Cardiac fibroblast (primary cell): Measurements from ENCODE around the gene ZNF597.

Experiments used
- DNase-seq, 2 donors: peaks; one replicate each; pipeline versions ENCODE4 v3.0.0 to v3.0.0-alpha.2; 2010; ENCODE audit warnings: low read depth in 2 of 2
- H3K4me3 ChIP-seq, 2 donors: replicated peaks in 1 of 2; 1 replicate in 1 of 2; 2 replicates in 1 of 2; pipeline ENCODE4 v1.5.1; 2011; ENCODE audit warnings: low read depth in 2 of 2, low read length in 2 of 2, mild to moderate bottlenecking in 2 of 2, moderate library complexity in 1 of 2
- TF ChIP-seq, protein P1 (sequence below): IDR thresholded peaks from one replicate; pipeline ENCODE4 v1.5.1; 2011; ENCODE audit warnings: low read depth, mild to moderate bottlenecking, low read length, inconsistent platforms

The ZNF597 gene

DNA sequence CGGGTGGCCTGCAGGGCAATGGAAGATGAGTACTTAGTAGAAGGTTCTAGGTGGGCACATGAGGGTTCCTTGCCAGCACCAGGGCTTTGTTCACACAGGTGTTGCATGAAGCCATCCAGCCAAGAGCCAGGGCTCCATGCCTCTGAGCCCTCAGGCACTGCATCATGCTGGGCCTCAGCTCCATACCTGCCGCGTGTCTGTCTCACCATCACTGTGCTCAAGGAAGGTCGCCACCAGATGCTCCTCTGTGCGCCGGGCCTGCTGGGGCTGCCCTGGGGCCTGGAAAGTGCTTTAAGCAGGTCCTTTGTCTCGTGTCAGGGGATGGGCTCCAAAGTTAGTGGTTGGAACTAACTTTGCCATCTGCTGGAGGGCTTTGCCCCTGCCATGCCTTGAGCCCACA is 26.4 kb upstream of the ZNF597 start:
- H3K4me3 ChIP-seq: no peak overlapping the region
- no peak for DNase-seq
- TF ChIP-seq, protein P1, sequence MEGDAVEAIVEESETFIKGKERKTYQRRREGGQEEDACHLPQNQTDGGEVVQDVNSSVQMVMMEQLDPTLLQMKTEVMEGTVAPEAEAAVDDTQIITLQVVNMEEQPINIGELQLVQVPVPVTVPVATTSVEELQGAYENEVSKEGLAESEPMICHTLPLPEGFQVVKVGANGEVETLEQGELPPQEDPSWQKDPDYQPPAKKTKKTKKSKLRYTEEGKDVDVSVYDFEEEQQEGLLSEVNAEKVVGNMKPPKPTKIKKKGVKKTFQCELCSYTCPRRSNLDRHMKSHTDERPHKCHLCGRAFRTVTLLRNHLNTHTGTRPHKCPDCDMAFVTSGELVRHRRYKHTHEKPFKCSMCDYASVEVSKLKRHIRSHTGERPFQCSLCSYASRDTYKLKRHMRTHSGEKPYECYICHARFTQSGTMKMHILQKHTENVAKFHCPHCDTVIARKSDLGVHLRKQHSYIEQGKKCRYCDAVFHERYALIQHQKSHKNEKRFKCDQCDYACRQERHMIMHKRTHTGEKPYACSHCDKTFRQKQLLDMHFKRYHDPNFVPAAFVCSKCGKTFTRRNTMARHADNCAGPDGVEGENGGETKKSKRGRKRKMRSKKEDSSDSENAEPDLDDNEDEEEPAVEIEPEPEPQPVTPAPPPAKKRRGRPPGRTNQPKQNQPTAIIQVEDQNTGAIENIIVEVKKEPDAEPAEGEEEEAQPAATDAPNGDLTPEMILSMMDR: no peak

DNA sequence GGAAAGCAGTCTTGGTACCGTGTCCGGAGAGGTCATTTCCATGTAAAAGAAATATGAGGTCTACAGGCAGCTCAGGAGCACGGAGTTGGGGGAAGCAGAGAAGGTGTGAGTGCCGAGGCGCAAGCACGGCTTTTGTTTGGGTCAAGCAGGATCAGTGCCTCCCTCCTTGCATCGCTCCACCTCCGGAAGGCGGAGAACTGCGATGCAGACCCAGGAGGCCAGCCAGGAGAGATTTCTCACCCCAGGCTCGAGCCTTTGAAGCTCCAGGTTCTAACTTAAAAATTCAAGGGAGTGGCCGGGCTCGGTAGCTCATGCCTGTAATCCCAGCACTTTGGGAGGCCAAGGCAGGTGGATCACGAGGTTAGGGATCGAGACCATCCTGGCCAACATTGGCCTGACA is 25.2 kb upstream of the ZNF597 start:
- TF ChIP-seq, protein P1: no peak
- no peak for DNase-seq
- H3K4me3 ChIP-seq: no peak overlapping the region

DNA sequence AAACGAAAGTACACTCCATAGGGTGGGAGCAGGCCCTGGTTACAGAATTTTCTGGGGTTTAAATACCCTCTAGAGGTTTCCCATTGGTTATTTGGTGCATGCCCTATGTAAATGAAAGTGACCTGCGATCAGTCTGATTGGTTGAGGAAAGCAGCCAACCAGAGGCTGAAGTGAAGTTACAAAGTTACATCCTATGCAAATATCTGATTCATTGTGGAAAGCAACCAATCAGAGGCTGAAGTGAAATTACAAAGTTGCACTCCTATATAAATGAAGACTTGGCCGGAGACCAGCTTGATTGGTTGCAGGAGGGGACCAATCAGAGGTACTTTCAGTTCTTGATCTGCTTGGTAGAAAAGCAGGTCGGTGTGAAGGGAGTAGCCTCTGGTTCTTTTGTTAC is 24.6 kb upstream of the ZNF597 start:
- DNase-seq: peak in 1 of 2 donors; percentile 47
- no peak overlapping the region for H3K4me3 ChIP-seq
- TF ChIP-seq, protein P1: no peak

DNA sequence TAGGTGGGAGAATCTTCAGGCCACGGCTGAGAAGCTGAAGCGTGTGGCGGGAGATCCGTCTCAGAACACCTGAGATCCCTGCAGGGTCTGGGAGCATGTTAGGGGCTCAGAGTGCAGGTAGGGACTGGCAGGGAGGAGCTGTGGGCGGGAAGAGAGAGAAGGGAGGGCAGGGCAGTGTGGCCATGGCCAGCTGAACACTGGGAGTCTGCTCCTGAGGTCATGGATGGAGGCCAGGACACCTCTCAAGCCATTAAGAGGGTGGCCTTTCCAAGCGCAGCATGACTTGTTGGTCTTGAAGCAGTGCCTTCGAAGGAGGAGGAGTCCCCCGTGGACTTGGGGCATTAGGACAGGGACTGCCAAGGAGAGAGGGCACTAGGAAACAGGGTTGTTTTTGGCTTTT is 23.9 kb upstream of the ZNF597 start:
- H3K4me3 ChIP-seq: no peak overlapping the region
- DNase-seq: no peak

DNA sequence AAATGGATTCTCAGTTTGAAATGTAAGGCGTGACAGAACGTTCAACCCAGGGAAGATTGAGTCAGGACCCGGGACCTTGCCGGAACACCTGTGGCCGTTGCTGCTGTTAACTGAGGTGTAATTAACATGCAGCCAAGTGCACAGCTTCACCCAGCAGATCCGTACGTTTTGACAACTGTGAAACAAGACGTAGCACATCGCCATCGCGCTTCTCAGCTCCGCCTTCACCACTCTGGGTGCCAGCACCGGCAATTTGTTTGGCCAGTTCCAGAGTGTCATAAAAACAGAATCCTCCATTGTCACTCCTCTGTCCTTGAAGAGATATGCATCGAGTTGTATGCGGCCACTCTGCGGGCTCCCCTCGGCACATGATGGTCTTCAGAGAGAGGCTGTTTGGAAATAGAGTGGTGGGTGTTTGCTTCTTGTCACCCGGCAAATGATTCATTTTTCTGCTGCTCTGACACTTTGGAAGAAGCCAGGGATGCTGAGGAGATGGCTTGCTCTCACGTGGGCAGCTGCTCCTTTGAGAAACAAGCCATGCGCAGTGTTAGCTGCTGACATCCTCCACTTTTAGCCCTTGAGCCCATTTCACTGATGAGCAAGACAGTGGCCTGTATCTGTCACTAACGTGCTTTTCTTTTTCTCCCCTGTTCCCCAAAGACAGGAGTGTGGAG is 22.7 kb upstream of the ZNF597 start:
- no peak for DNase-seq
- TF ChIP-seq, protein P1: no peak
- H3K4me3 ChIP-seq: no peak overlapping the region

More for the DNA sequence above, 23.9 kb upstream of the ZNF597 start:
- TF ChIP-seq, protein P1: no peak

DNA sequence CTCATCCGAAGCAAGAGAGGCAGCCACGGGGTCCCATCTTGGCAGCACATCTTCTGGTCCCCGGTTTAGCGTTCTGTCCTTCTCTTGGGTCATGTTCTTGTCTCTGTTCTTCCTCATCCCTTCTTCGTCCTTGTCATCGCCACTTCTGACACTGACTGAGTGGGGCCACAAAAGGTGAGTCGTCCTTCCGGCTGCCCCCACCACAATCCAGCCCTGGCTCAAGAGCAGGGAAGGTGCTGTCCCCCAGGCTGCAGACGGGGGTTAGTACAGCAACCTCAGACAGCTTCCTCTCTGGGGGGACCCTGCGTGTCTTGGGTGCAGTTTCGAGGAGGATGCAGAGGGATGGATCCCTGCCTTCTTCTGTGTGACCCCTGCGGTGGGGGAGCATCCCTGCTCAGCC is 22.0 kb upstream of the ZNF597 start:
- no peak overlapping the region for H3K4me3 ChIP-seq
- no peak for DNase-seq
- TF ChIP-seq, protein P1: no peak

DNA sequence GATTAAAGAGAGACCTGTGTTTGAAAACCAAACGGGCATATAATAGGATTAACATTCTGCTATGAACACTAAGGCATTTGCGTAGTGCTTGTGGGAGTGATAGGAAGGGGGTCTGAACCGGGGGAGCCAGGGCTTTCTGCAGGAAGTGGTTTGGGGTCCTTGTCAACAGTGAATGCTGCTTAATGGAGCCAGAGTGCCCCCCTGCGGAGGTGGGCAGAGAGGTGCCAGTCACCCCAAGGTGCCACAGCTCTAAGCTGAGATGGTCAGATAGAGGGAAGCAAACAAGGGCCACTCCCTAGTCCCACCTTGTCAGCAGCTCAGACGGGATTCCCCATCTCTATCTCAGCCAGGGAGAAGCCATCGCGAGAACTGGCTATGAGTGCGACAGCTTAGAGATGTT is 17.8 kb upstream of the ZNF597 start:
- H3K4me3 ChIP-seq: no peak overlapping the region
- no peak for DNase-seq
- TF ChIP-seq, protein P1: no peak
